Karpas-422 (cell line): ENCODE data around the gene SENP7. TPM values are rescaled to one million over a fixed set of nuclear protein-coding genes. Genes with fewer than 3 reads are reported as not detected.

Experiments
- DNase-seq: peaks from one replicate; pipeline ENCODE4 v3.0.0-alpha.2; 2015
- H2AFZ ChIP-seq: fragments of 200-600 bp; sonication (generic); 2 replicates; pipeline ENCODE4 v1.6.1; 2014; ENCODE audit warnings: antibody characterized with exemption, low read length, mixed read lengths
- H3K27ac ChIP-seq: fragments of 200-600 bp; sonication (generic); 2 replicates; pipeline ENCODE4 v1.5.1; 2014; ENCODE audit warnings: mild to moderate bottlenecking, low read length, moderate library complexity
- H3K27me3 ChIP-seq: fragments of 200-600 bp; sonication (generic); 2 replicates; pipeline ENCODE4 v1.6.1; 2014; ENCODE audit warnings: low read length, mixed read lengths
- H3K36me3 ChIP-seq: fragments of 200-600 bp; sonication (generic); 2 replicates; pipeline ENCODE4 v1.6.1; 2014; ENCODE audit warnings: low read length, mixed read lengths; ENCODE audit not compliant: insufficient read depth
- H3K4me1 ChIP-seq: fragments of 200-600 bp; sonication (generic); 2 replicates; pipeline ENCODE4 v1.6.1; 2014; ENCODE audit warnings: mild to moderate bottlenecking, low read length, mixed read lengths
- H3K4me2 ChIP-seq: fragments of 200-600 bp; sonication (generic); 2 replicates; pipeline ENCODE4 v1.6.1; 2014; ENCODE audit warnings: low read length, low read depth, mild to moderate bottlenecking; ENCODE audit not compliant: poor library complexity, severe bottlenecking
- H3K4me3 ChIP-seq: fragments of 200-600 bp; sonication (generic); 2 replicates; pipeline ENCODE4 v1.5.1; 2014; ENCODE audit warnings: mild to moderate bottlenecking, antibody characterized with exemption, low read length, mixed read lengths
- H3K79me2 ChIP-seq: fragments of 200-600 bp; sonication (generic); 2 replicates; pipeline ENCODE4 v1.6.1; 2014; ENCODE audit warnings: mild to moderate bottlenecking, low read length, mixed read lengths
- H3K9ac ChIP-seq: fragments of 200-600 bp; sonication (generic); 2 replicates; pipeline ENCODE4 v1.6.0; 2014; ENCODE audit warnings: low read length
- H3K9me2 ChIP-seq: fragments of 200-600 bp; sonication (generic), shearing (Covaris generic); replicated peaks from 2 replicates; pipeline ENCODE4 v1.6.0; 2014; ENCODE audit warnings: mild to moderate bottlenecking, low read length, moderate library complexity; ENCODE audit not compliant: insufficient read depth
- H3K9me3 ChIP-seq: fragments of 300-700, 200-600 bp; sonication (generic); 2 replicates; pipeline ENCODE4 v1.6.1; 2014; ENCODE audit warnings: low read length, mixed read lengths
- H4K20me1 ChIP-seq: fragments of 200-600 bp; sonication (generic); 2 replicates; pipeline ENCODE4 v1.6.1; 2014; ENCODE audit warnings: mild to moderate bottlenecking, antibody characterized with exemption, low read length, low read depth; ENCODE audit not compliant: insufficient read depth
- total RNA-seq: library from RNA; depleted of rRNA; stranded (reverse); fragments of >200 nt; shearing (Covaris generic); gene quantifications from 2 replicates; pipeline ENCODE4 v1.2.3, GENCODE V29; 2014; ENCODE audit warnings: low replicate concordance

SENP7 gene
- total RNA-seq, 1 experiment from 2014 or later: 31.6 TPM

DNA sequence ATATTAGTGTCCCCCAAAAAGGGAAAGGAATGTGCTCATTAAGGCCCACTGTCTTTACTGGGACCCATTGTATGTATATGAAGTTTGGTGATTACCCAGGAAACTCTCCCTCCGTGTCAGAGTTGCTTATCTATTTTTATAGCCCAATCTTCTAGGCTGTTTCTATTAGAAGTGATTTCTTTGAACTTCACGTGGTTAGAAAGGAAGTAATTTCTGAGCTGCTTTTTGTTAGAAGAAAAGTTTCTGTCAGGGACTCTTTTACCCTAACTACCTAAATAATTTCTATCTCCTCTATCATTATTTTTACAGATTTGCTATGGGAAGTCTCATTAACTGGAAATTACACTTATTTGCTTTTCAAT lies 17.7 kb upstream of the SENP7 start:
- Histone ChIP-seq H3K9me2 (no peaks in the 10 kb centered on the region), H3K9me3 (no peaks in the 10 kb centered on the region), H3K79me2 (no peaks in the 10 kb centered on the region), H2AFZ (no peak overlapping the region), H3K27me3 (no peaks in the 10 kb centered on the region), H3K27ac (no peak overlapping the region), H3K9ac (no peak overlapping the region), H3K4me1 (no peaks in the 10 kb centered on the region), H3K4me2 (no peak overlapping the region), H3K4me3 (no peak overlapping the region), H4K20me1 (no peaks in the 10 kb centered on the region), H3K36me3 (no peaks in the 10 kb centered on the region)
- DNase-seq: no peak

DNA sequence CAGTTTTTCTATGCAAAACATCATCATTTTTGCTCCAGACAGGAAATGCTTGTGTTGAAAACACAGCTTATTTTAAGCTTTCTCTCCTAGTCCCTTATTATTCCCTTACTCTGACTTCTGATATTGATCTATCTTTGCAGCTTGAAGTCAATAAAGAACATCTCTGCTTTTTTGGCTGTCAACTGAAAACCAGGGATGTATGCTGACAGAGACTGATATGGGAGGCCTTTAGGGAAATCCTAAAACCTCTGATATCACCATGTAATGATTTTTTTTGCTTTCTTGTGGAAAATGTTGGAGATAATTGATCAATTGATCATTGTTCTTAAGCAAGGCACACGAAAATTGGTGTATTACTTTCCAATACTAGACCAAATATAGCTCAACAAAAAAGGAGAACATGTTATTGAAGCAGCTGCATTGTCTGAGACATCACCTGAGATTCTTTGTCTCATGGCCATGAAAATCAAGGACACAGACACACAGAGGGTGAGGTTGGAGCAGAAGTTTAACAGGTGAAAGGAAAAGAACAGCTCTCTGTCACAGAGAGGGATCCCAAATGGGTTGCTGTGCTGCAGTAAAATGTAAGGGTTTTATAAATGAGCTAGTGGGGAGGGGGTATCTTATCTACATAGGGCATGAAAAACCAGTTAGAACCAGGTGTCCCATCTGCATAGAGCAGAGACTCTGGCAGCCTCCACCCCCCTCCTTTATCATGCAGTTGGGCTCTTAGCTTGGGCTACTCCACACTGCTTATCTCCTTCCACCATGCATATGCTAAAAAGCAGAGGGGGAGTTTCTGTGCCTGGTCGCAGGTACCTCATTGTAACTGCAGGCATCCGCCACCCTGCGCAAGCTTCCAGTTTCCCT lies 17.0 kb upstream of the SENP7 start:
- no peak for DNase-seq
- Histone ChIP-seq H3K4me1 (no peaks in the 10 kb centered on the region), H3K27me3 (no peaks in the 10 kb centered on the region), H3K9ac (no peak overlapping the region), H3K9me2 (no peaks in the 10 kb centered on the region), H4K20me1 (no peaks in the 10 kb centered on the region), H3K4me2 (no peak overlapping the region), H3K36me3 (no peaks in the 10 kb centered on the region), H2AFZ (no peak overlapping the region), H3K27ac (no peak overlapping the region), H3K79me2 (no peaks in the 10 kb centered on the region), H3K4me3 (no peak overlapping the region), H3K9me3 (no peaks in the 10 kb centered on the region)

GRCh38 chr3:101527906-101528305 lies 14.9 kb upstream of the SENP7 start:
- H3K27me3 ChIP-seq: no peaks in the 10 kb centered on the region
- H3K9me2 ChIP-seq: no peaks in the 10 kb centered on the region
- no peak overlapping the region for H3K27ac ChIP-seq
- no peaks in the 10 kb centered on the region for H3K4me1 ChIP-seq
- no peaks in the 10 kb centered on the region for H3K36me3 ChIP-seq
- H3K9ac ChIP-seq: no peak overlapping the region
- no peaks in the 10 kb centered on the region for H3K79me2 ChIP-seq
- H3K4me3 ChIP-seq: no peak overlapping the region
- DNase-seq: no peak
- no peaks in the 10 kb centered on the region for H4K20me1 ChIP-seq
- H3K9me3 ChIP-seq: no peaks in the 10 kb centered on the region
- H3K4me2 ChIP-seq: no peak overlapping the region
- H2AFZ ChIP-seq: no peak overlapping the region

DNA sequence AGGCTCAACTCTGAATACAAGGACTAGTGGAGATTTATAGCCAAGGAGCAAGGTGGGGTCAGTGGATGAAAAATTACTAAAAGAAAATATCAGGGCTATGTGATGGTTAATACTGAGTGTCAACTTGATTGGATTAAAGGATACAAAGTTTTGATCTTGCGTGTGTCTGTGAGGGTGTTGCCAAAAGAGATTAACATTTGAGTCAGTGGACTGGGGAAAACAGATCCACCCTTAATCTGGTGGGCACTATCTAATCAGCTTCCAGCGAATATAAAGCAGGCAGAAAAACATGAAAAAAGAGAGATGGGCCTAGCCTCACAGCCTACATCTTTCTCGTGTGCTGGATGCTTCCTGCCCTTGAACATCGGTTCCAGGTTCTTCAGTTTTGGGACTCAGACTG lies 14.4 kb upstream of the SENP7 start:
- Histone ChIP-seq H3K4me3 (no peak overlapping the region), H2AFZ (no peak overlapping the region), H3K4me2 (no peak overlapping the region), H4K20me1 (no peaks in the 10 kb centered on the region), H3K27ac (no peak overlapping the region), H3K9me3 (no peaks in the 10 kb centered on the region), H3K9ac (no peak overlapping the region), H3K36me3 (no peaks in the 10 kb centered on the region), H3K9me2 (no peaks in the 10 kb centered on the region), H3K79me2 (no peaks in the 10 kb centered on the region), H3K4me1 (no peaks in the 10 kb centered on the region), H3K27me3 (no peaks in the 10 kb centered on the region)
- DNase-seq: no peak

DNA sequence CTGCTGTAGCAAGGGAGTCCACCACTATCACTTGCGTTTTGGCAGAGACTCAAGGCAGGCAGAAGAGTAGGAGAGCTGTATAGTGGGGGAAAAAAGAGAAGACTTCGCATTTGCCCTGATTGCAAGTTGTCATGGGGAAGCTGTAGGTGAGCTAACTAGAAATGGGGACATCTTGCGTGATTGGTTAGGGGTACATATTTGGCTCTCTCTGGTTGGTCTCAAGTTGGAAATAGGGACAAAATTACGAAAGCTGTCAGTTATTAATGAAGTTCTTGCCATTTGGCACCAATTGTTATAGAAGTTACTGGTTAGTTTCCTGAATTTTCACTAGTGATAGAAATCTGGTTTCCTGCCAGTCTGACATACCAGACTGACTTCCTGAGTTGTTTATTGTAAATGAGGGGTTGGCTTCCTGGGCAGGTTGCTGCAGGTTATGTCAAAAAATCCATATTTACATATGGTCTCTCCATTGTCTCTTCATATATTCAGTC lies 8.2 kb upstream of the SENP7 start:
- Histone ChIP-seq H4K20me1 (no peaks in the 10 kb centered on the region), H3K27me3 (no peaks in the 10 kb centered on the region), H3K36me3 (no peaks in the 10 kb centered on the region), H3K4me2 (no peak overlapping the region), H3K27ac (no peak overlapping the region), H3K9ac (no peak overlapping the region), H3K4me3 (no peak overlapping the region), H2AFZ (0 out of 2 replicates have a peak overlapping the region, but pooled peaks have one; percentile 8), H3K9me3 (no peaks in the 10 kb centered on the region), H3K9me2 (no peaks in the 10 kb centered on the region), H3K79me2 (no peaks in the 10 kb centered on the region), H3K4me1 (peaks cover 9% of the 10 kb centered on the region)
- no peak for DNase-seq

- Histone ChIP-seq H3K27me3 (no peaks in the 10 kb centered on the region), H3K9ac (no peak overlapping the region), H3K9me2 (no peaks in the 10 kb centered on the region), H3K4me3 (no peak overlapping the region), H3K79me2 (no peaks in the 10 kb centered on the region), H2AFZ (no peak overlapping the region), H3K27ac (no peak overlapping the region), H3K36me3 (no peaks in the 10 kb centered on the region), H4K20me1 (no peaks in the 10 kb centered on the region), H3K4me1 (peaks cover 12% of the 10 kb centered on the region), H3K9me3 (no peaks in the 10 kb centered on the region), H3K4me2 (no peak overlapping the region)
- DNase-seq: no peak
Observed at GRCh38 chr3:101519685-101520365, 6.8 kb upstream of the SENP7 start.

GRCh38 chr3:101518421-101518871 lies 5.4 kb upstream of the SENP7 start:
- no peak overlapping the region for H3K27ac ChIP-seq
- H3K4me3 ChIP-seq: no peak overlapping the region
- DNase-seq: no peak
- H3K36me3 ChIP-seq: no peaks in the 10 kb centered on the region
- no peaks in the 10 kb centered on the region for H3K79me2 ChIP-seq
- no peaks in the 10 kb centered on the region for H3K27me3 ChIP-seq
- peak overlapping the region; percentile 33 for H3K4me2 ChIP-seq
- H3K9me3 ChIP-seq: no peaks in the 10 kb centered on the region
- H3K4me1 ChIP-seq: peaks cover 18% of the 10 kb centered on the region
- no peaks in the 10 kb centered on the region for H4K20me1 ChIP-seq
- H3K9ac ChIP-seq: 0 out of 2 replicates have a peak overlapping the region, but pooled peaks have one; percentile 8
- peak overlapping the region; percentile 66 for H2AFZ ChIP-seq
- H3K9me2 ChIP-seq: no peaks in the 10 kb centered on the region

DNA sequence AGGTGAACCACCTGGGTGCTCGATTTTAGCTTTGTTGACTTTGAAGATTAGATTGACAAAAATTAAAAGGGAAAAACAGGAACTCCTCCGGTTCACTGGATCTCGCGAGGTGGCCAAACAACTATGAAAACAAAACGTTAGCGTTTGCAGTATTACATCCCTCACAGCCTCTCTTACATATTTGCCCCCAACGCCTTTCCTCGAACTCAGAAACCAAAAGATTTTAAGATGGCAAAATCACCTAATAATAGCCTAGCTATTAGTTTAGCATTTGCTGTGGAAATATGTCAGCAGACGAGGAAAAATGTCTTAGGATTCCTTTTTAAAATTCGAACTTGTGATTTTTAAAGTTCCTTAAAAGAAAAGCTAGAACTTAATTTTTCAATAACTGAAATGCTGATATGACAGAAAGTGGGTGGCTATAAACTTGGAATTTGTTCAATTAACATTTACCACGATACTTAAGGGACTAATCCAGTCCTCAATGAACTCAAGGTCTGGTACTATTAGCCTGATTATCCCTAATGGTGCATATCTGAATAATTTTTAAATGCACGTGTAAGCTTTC lies 491 bp upstream of the SENP7 start:
- H3K4me1 ChIP-seq: peaks cover 25% of the 10 kb centered on the region
- no peaks in the 10 kb centered on the region for H4K20me1 ChIP-seq
- no peaks in the 10 kb centered on the region for H3K27me3 ChIP-seq
- no peaks in the 10 kb centered on the region for H3K36me3 ChIP-seq
- peak overlapping the region; percentile 80 for H2AFZ ChIP-seq
- no peaks in the 10 kb centered on the region for H3K9me2 ChIP-seq
- peaks cover 30% of the 10 kb centered on the region for H3K79me2 ChIP-seq
- peak overlapping the region; percentile 72 for H3K4me2 ChIP-seq
- DNase-seq: peak; percentile 46
- peak overlapping the region; percentile 68 for H3K27ac ChIP-seq
- peak overlapping the region; percentile 89 for H3K4me3 ChIP-seq
- H3K9ac ChIP-seq: peak overlapping the region; percentile 73
- H3K9me3 ChIP-seq: no peaks in the 10 kb centered on the region
